GM12878 (cell line): ENCODE results near the gene LRP5. TPM values are rescaled to one million over a fixed set of nuclear protein-coding genes. Genes with fewer than 3 reads are reported as not detected.

ENCODE experiments used
- BCLAF1 ChIP-seq: fragments of 450-650 bp; IDR thresholded peaks from 2 replicates; pipeline ENCODE4 v1.6.1; 2017; ENCODE audit warnings: antibody characterized with exemption, mild to moderate bottlenecking, moderate library complexity
- BRCA1 ChIP-seq: IDR thresholded peaks from 2 replicates; pipeline ENCODE4 v1.6.1; 2011; ENCODE audit warnings: low read depth, low read length, improper control_type of control experiment
- CHD1 ChIP-seq: IDR thresholded peaks from 2 replicates; pipeline ENCODE4 v1.6.1; 2012; ENCODE audit warnings: low read depth, low read length, improper control_type of control experiment
- CREB1 ChIP-seq: IDR thresholded peaks from 2 replicates; pipeline ENCODE4 v1.6.1; 2012; ENCODE audit warnings: low read depth, mild to moderate bottlenecking, inconsistent platforms
- EED ChIP-seq: sonication (generic); IDR thresholded peaks from 2 replicates; pipeline ENCODE4 v1.6.1; 2016; ENCODE audit warnings: antibody characterized with exemption, low read depth
- MAX ChIP-seq: IDR thresholded peaks from 2 replicates; pipeline ENCODE4 v1.6.1; 2012; ENCODE audit warnings: low read depth, low read length, improper control_type of control experiment
- MEF2A ChIP-seq: IDR thresholded peaks from 2 replicates; pipeline ENCODE4 v1.6.1; 2011; ENCODE audit warnings: low read depth, mild to moderate bottlenecking, low read length, moderate library complexity; ENCODE audit not compliant: insufficient read depth
- MTA3 ChIP-seq: IDR thresholded peaks from 2 replicates; pipeline ENCODE4 v1.6.1; 2012; ENCODE audit warnings: low read length, inconsistent platforms, borderline replicate concordance
- MYB ChIP-seq: fragments of 150-350 bp; IDR thresholded peaks from 2 replicates; pipeline ENCODE4 v1.6.1; 2014; ENCODE audit warnings: mild to moderate bottlenecking, low read depth, low read length, borderline replicate concordance
- NR2F1 ChIP-seq: fragments of 450-650 bp; conservative IDR thresholded peaks from 2 replicates; pipeline ENCODE4 v1.6.1; 2017; ENCODE audit warnings: mild to moderate bottlenecking
- POU2F2 ChIP-seq: IDR thresholded peaks from 3 replicates; pipeline ENCODE4 v1.6.1; 2011; ENCODE audit warnings: low read depth, mild to moderate bottlenecking, low read length, borderline replicate concordance
- RAD21 ChIP-seq: IDR thresholded peaks from 2 replicates; pipeline ENCODE4 v1.6.1; 2011; ENCODE audit warnings: mild to moderate bottlenecking, low read depth, low read length, moderate library complexity; ENCODE audit not compliant: insufficient read depth
- SIN3A ChIP-seq: IDR thresholded peaks from 2 replicates; pipeline ENCODE4 v1.6.1; 2012; ENCODE audit warnings: low read depth, low read length, improper control_type of control experiment
- TCF3 ChIP-seq: IDR thresholded peaks from 2 replicates; pipeline ENCODE4 v1.6.1; 2012; ENCODE audit warnings: low read depth, mild to moderate bottlenecking, low read length, borderline replicate concordance; ENCODE audit not compliant: insufficient read depth
- ZBED1 ChIP-seq: IDR thresholded peaks from 2 replicates; pipeline ENCODE4 v1.6.1; 2016; ENCODE audit warnings: borderline replicate concordance
- ZBTB33 ChIP-seq: fragments of 450-650 bp; IDR thresholded peaks from 2 replicates; pipeline ENCODE4 v1.6.1; 2017; ENCODE audit warnings: mild to moderate bottlenecking
- ZZZ3 ChIP-seq: IDR thresholded peaks from 2 replicates; pipeline ENCODE4 v1.6.1; 2011; ENCODE audit warnings: low read depth; ENCODE audit not compliant: control insufficient read depth, insufficient read length
- polyA plus RNA-seq, 11 experiments: library from polyadenylated mRNA; depleted of rRNA in 4 of 11; unstranded in 6 of 11; stranded (reverse) in 5 of 11; fragments of >200 nt; fragmentation: Nextera tagmentation in 4 of 11; fragmentation: Illumina TruSeq in 1 of 11; extraction: Ambion mirVana in 4 of 11; extraction: Trizol in 1 of 11; gene quantifications; 1 replicate in 1 of 11; 2 replicates in 10 of 11; pipeline versions ENCODE4 v1.2.1 to v1.2.3, GENCODE V29; 2011 to 2016; ENCODE audit warnings: inconsistent platforms in 2 of 11, missing spikeins in 2 of 11, low read depth in 1 of 11
- total RNA-seq, 4 experiments: library from RNA; depleted of rRNA in 3 of 4; stranded (reverse); fragments of >200 nt in 3 of 4; fragmentation: Illumina TruSeq in 1 of 4; extraction: Trizol in 1 of 4; gene quantifications; 2 replicates each; pipeline versions ENCODE4 v1.2.1 to v1.2.3, GENCODE V29; 2013 to 2021

LRP5 gene
- total and polyA plus RNA-seq, 10 of the 15 experiments (the other 5 are each of a cell fraction or from before 2014, with no cell fraction given) = 0.37 to 34.0 (median 6.6) TPM

- TF ChIP-seq NR2F1 (peak; percentile 46), BRCA1 (no peak), MAX (no peak), CHD1 (no peak), BCLAF1 (no peak), ZBED1 (no peak), MTA3 (no peak), ZBTB33 (no peak), SIN3A (no peak), TCF3 (no peak), RAD21 (no peak), POU2F2 (no peak), ZZZ3 (no peak), EED (no peak), CREB1 (no peak), MEF2A (no peak), MYB (no peak)
Measured at GRCh38 chr11:68340784-68341556, 28.6 kb downstream of the LRP5 start (continued).
